Fibroblast of pulmonary artery (primary cell): Measurements from ENCODE around the gene TPBGL.
A peak's percentile ranks its signal among the peaks of the same experiment; 100 is the strongest.

ENCODE experiments used
- DNase-seq: peaks from one replicate; pipeline ENCODE4 v3.0.0-alpha.2; 2010; ENCODE audit warnings: low read depth
- H3K4me3 ChIP-seq: replicated peaks from 2 replicates; pipeline ENCODE4 v1.5.1; 2011; ENCODE audit warnings: low read depth, mild to moderate bottlenecking, control low read depth, low read length, moderate library complexity
- CTCF ChIP-seq: IDR thresholded peaks from 2 replicates; pipeline ENCODE4 v1.5.1; 2011; ENCODE audit warnings: mild to moderate bottlenecking, control low read depth, low read length, inconsistent platforms; ENCODE audit errors: missing control alignments

TPBGL gene

GRCh38 chr11:75208446-75208845 lies 32.1 kb upstream of the TPBGL start:
- DNase-seq, result no peak
- no peak for TF ChIP-seq CTCF
- H3K4me3 ChIP-seq, result no peak overlapping the region

GRCh38 chr11:75212411-75212810 lies 28.2 kb upstream of the TPBGL start:
- H3K4me3 ChIP-seq, result no peak overlapping the region
- no peak for TF ChIP-seq CTCF
- DNase-seq, result no peak

GRCh38 chr11:75214411-75214821 lies 26.2 kb upstream of the TPBGL start:
- TF ChIP-seq CTCF, result peak; percentile 56
- no peak overlapping the region for H3K4me3 ChIP-seq
- peak; percentile 86 for DNase-seq

- no peak for TF ChIP-seq CTCF
- no peak overlapping the region for H3K4me3 ChIP-seq
- DNase-seq, result no peak
Observed at GRCh38 chr11:75214843-75215242, 25.7 kb upstream of the TPBGL start.

GRCh38 chr11:75219869-75220268 lies 20.7 kb upstream of the TPBGL start:
- no peak for DNase-seq
- no peak overlapping the region for H3K4me3 ChIP-seq
- TF ChIP-seq CTCF, result no peak

GRCh38 chr11:75223954-75224643 lies 16.5 kb upstream of the TPBGL start:
- no peak for DNase-seq
- TF ChIP-seq CTCF, result no peak
- no peak overlapping the region for H3K4me3 ChIP-seq

- no peak for TF ChIP-seq CTCF
- no peak for DNase-seq
Observed at GRCh38 chr11:75225794-75226193, 14.8 kb upstream of the TPBGL start.

More at GRCh38 chr11:75225794-75226193, 14.8 kb upstream of the TPBGL start:
- H3K4me3 ChIP-seq, result no peak overlapping the region
